GM18858 (cell line): ENCODE data around the gene BGN.

ENCODE experiments used
- ATAC-seq: cut with Tn5 transposase; IDR thresholded peaks from one replicate; pipeline ENCODE4 v1.9.1; 2021; ENCODE audit not compliant: unreplicated experiment

The BGN gene

DNA sequence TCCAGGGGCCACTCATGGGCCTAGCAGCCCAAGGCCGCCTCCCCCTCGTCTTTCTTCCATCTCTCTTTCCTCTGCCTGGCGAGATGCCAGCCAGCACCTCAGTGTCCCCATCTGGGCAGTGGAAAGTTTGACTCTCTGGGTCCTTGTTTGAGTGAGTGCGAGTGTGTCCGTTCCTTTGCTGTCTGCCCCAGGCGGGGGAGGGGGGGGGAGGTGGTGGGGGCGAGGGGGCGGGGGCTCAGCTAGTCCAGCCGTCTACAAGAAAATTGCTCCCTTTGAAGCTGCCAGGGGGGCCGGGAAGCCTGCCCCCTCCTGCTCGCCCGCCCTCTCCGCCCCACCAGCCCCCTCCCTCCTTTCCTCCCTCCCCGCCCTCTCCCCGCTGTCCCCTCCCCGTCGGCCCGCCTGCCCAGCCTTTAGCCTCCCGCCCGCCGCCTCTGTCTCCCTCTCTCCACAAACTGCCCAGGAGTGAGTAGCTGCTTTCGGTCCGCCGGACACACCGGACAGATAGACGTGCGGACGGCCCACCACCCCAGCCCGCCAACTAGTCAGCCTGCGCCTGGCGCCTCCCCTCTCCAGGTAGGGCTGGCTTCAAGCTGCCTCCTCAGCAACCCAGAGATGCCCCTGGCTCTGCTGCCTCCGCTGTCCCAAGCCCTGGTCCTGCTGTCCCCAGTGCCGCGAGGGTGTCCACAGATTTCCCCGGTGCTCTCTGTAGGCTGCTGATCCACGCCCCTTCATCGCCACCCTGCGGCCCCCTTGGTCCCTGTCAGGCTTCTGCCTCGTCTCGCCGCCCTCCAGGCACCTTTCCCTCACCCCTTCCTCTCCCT is at the start of gene BGN:
BGN (plus strand) TSS at position 440 of the 821 bp plus-strand sequence. CDS start 9,652 bp downstream, outside the sequence.
- ATAC-seq = no peak

DNA sequence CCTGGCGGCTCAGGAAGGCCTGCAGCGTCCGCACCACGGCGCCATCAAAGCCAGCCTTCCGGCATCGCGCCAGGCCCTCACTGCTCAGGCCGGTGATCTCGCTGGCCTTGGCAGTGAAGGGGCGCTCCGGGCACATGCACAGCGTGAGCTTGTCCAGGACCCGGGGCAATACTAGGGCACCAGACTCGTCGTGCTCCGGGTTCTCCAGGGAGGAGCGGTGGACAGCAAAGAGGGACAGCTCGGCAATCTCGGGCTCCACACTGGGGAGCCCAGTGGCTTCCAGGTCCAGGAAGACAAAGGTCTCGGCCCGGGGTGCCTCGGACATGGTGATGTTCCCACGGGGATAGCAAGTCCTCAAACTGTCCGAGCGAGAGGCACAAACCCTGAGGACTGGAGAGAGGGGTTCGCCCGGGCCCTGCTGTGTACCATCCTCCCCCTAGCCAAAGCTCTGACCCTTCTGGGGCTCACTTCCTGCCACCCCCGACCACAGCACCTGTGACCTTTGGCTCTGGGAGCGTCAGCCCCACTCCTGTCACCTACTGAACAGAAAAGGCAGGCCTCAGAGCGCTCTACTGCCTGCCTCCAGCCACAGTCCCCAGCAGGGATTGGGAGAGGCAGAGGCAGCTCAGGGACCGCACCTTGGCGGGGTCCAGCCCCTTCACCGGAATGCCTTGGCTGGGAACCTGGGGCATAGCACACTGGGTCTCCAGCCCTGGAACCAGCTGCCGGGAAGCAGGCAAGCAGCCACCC is 49.5 kb upstream of the BGN start:
- no peak for ATAC-seq

GRCh38 chrX:153445856-153446635 is 48.7 kb upstream of the BGN start, which contains the start of gene TREX2:
Gene TREX2, minus strand, starts transcription at chrX:153446056. Its CDS starts 626 bp downstream, at chrX:153445430.
- ATAC-seq = no peak

DNA sequence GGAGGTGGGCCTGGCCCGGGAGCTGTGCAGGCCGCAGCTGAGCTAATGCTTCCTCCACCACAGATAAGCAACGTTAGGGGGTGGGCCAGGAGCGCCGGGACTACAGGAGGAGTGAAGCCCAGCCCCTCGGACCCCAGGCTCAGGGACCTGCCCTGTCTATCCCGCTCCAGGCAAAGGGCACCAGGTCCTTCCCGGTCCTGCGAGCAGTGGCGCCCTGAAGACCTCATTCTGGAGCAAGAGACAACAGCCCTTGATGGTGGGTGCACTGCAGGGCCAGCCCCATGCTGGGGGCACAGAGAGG is 48.2 kb upstream of the BGN start:
- ATAC-seq = no peak

DNA sequence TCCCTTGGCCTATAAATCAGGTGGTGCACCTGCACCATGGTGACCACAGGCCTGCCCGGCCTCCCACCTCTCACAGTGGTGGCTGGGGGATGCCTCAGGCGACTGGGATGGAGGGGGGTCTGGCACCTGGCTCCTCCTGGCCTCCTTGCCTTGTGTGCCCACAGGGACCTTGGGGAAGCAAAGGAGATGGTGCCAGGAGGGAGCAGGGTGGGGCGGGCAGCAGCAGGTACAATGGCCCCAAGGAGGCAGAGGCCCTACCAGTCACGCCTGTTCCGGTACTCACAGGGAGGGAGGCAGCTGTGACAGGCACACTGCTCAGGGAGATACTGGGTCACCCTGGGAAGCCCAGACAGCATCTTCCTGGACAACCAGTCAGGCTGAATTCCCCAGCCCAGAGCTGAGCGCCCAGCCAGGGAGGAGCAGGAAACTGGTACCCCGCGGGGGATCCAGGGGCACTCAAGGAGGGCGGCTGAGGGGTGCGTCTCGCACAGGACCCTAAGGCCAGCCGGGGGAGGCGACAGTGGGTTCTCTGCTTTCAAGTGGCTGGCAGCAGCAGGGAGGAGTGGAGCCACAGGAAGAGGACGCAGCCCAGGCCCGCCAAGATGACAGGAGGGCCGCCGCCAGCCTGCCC is 47.7 kb upstream of the BGN start:
- no peak for ATAC-seq

DNA sequence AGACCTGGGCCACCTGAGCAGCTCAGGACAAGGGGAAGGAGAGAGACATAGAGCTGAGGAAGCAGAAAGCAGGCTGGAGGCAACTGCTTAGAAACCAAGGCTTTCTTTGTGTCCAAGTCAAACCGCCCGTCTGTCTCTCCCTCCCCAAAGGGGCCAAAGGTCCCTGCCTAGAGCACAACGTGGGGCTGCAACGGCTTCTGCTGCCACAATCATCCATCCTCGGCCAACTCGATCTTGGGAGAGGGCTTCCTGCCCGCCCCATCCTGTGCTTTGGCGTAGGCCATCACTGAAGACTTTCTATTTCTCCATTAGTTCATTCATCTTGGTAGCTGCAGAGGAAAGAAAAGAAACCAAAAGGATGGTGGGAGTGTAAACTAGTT is 47.2 kb upstream of the BGN start:
- no peak for ATAC-seq

DNA sequence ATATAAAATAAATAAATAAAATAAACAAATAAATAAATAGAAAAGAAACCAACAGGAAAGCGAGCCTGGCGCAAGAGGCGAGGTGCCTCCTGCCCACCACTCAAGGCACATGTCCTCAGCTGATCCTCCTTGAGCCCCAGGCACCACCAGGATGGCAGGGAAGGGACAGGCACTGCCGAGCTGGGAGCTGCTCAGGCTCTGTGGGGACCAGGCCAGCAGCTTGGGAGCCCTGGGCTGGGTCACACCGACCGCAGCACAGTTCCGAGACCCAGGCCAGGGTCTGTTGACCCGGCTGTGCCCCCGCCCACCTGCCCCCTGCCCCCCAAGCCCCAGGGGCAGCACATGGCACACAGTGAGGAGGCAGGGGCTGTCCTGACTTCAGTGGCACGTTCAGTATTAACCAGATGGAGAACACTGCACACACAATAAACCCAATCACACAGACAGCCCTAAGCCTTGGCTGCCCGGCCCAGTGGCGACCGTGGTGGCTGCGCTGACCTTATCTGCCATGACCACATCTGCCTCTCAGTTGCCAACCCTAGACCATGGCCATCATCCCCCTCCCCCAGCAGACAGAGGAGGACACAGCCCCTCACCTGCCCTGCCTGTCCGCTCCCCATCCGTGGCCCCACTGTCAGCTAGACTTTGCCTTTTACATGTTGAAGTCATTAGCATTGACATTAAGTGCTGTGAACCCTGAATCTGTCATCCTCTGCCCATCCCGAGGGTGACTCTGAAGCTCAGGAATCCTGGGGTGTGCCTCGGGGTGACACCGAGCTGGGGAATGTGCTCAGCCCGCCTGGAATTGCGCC is 46.0 kb upstream of the BGN start:
- ATAC-seq = no peak

DNA sequence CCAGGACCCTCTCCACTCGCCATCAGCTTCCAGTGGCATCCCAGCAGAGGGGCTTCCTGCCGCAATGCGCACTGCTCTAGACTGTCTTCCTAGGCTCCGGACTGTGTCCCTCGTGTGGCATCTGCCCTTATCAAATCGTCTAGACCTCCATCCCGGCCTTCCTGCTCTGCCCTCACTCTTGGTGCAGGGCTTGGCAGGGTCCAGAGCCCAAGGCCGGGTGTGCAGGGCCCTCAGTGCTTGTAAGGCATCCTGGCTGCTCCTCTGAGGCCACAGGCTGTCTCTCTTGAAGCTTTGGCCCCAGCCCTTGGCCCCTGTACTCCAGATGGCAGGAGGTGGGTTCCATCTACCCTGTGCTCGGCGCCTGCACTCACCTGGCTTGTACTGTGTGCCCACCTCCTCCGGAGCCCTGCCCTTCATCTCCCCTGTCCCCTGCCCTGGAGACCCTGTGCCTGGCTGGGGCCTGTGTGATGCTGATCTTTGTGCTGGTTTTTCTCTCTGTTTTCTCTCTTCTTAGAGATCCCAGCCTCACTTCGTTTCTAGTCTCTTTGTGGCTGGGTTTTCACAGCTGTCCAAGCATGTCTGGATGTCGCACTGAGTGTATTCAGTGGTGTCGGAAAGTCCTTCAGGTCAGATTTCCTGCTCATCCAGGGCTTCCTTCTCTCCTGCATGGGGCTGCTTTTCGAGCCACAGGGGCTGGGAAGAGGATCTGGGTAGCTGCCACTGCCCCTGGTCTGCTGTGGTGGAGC is 45.2 kb upstream of the BGN start:
- ATAC-seq = no peak

DNA sequence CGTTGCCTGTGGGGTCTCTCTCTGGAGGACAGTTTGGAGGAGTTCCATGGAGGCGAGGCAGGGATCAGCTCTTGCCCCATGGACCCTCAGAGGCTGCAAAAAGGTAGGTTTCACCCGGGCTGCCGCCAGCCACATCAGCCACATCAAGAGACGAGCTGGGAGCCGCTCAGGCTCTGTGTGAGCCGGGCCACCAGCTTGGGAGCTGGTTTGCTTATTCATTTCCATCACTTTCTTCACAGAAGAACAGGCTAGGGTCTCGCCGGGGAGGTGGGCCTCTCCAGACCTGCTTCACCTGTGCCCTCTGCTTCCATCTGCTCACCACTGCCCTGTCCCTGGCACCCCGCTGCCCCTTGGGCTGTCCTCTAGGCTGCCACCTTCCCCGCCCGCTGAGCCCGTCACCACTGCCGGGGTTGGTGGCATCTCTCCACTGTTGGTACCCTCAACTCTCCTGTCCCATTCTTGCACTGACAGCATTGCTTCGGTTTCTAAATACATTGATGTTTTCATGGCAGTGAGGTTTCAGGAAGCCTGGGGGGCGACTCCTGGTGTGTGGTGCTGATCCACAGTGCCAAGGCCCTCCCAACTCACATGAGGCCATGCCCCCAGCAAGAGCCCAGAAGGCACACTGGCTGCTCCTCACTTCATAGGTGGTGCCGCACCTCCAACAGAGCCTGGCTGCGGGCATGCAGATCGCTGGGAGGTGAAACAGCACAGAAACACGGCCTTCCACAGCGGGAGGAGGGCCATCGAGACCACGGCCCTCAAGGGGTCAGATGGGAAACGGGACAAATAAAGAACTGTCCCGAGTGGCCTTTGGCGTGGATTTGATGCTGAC is 44.4 kb upstream of the BGN start:
- no peak for ATAC-seq

DNA sequence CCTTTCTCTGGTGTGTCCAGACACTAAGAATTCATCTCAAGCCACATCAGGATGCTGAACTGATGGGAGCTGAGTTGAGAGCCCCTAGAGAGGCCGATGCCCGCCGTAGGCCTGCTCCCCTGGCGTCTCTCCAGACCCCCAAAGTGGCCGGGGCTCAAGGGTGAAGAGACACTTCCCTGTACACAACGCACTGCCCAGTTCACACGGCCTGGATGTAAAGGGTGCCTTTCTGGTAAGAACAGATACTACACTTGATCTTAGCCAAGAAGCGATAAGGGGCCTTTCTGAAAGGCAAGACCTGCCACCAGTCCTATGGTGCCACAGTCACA is 43.9 kb upstream of the BGN start:
- ATAC-seq = no peak

- no peak for ATAC-seq
These were observed 39.8 kb upstream of the BGN start for GRCh38 chrX:153454901-153455550.

- ATAC-seq = no peak
These were observed 39.2 kb upstream of the BGN start for GRCh38 chrX:153455571-153455970.

- no peak for ATAC-seq
These were observed 38.6 kb upstream of the BGN start for GRCh38 chrX:153456161-153456560.

DNA sequence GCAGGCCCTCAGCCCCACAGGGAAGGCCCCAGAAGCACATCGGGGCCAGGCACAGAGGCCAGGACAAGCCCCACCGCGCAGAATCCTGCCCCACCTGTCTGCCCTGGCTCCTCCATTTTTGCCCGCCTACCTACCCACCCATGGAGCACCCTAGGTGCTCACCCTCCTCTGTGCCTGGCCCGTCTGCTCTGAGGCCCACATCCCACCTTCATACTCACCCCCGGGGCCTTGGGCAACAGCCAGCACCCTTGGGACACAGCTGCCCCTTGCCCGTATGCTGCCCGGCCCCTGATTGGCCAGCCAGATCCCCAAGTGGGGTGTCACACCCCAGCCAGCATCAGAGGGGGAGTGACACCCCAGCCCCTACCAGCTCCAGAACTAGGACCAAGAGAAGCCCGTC is 38.1 kb upstream of the BGN start:
- no peak for ATAC-seq

- ATAC-seq = no peak
These were observed 37.5 kb upstream of the BGN start for GRCh38 chrX:153457136-153457825.

DNA sequence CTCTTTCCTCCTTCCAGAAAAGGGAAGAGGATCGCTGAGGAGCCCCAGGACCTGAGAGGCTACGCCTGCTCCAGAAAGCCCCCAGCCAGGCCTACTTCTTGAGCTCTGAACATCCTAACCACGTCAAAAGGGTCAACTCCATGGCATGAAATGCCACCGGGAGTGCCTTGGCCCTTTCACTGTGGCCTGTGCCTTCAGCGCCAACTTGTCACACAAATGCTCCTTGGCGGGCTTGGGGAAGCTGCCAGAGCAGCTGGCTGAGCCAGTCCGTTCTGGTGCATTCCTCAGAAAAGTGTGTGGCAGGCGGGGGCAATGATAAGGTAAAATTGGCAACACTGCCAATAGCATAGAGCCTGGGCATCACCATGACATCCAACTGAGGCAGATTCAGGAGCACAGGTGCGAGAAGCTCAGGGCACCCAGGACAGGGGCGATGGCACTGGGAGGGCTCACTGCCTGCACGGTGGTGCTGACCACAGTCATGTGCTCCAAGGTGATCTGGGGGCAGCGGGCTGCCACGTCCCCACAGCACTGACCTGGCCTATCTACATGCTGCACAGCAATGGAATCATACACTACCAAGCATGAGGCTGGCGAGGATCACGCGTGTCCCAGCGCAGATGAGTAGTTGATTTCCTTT is 36.8 kb upstream of the BGN start:
- ATAC-seq = no peak

DNA sequence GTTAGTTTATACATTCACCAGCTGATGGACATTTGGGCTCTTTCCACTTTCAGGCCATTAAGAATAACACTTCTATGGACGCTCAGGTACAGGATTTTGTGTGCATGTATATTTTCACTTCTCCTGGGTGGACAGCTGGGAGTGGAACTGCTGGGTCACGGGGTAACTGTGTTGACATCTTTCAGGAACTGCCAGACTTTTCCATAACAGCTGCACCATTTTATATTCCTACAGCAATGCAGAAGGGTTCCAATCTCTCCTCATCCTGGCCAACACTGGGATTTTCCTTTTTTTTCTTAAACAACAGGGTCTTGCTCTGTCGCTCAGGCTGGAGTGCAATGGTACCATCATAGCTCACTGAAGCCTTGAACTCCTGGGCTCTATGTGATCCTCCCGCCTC is 36.3 kb upstream of the BGN start:
- no peak for ATAC-seq
